ENCODE results near the gene POU6F2.

- TF ChIP-seq CTCF (conservative IDR thresholded peaks at IDR 0.05; ENCODE audit: low read depth, low read length) (no peak), EZH2 (IDR thresholded peaks at IDR 0.05; ENCODE audit: borderline replicate concordance, low read depth, low read length, poor library complexity, severe bottlenecking) (no peak)
Observed at GRCh38 chr7:39133088-39133487, 155.4 kb downstream of the POU6F2 start.

All from A673 (cell line).